ENCODE results near the gene KRTAP12-3.

- TF ChIP-seq CTCF (conservative IDR thresholded peaks at IDR 0.05 in 1 of 2, IDR thresholded peaks at IDR 0.05 in 1 of 2; ENCODE audit: low read depth in 1 of 2, low read length in 2 of 2) (no peak), EZH2 (IDR thresholded peaks at IDR 0.05; ENCODE audit: low read length, missing control alignments) (no peak)
Observed at GRCh38 chr21:44671911-44672310, 14.2 kb downstream of the KRTAP12-3 start.
